Fibroblast of lung (primary cell): ENCODE data around the gene CIDEB. TPM values are rescaled to one million over a fixed set of nuclear protein-coding genes. Genes with fewer than 3 reads are reported as not detected.

Experiments
- DNase-seq, 2 donors: peaks; one replicate each; pipeline versions ENCODE4 v3.0.0 to v3.0.0-alpha.2; 2010; ENCODE audit warnings: low read depth in 2 of 2
- H2AFZ ChIP-seq: 2 replicates; pipeline ENCODE4 v1.5.1; 2012; ENCODE audit warnings: low read length, control low read depth, inconsistent platforms
- H3K27ac ChIP-seq: 2 replicates; pipeline ENCODE4 v1.5.1; 2011; ENCODE audit warnings: low read length, control low read depth; ENCODE audit not compliant: insufficient read depth
- H3K27me3 ChIP-seq: 2 replicates; pipeline ENCODE4 v1.5.1; 2011; ENCODE audit warnings: mild to moderate bottlenecking, low read length; ENCODE audit not compliant: control insufficient read depth, insufficient read depth
- H3K36me3 ChIP-seq: 2 replicates; pipeline ENCODE4 v1.5.1; 2011; ENCODE audit warnings: low read length; ENCODE audit not compliant: control insufficient read depth, insufficient read depth
- H3K4me1 ChIP-seq: 2 replicates; pipeline ENCODE4 v1.5.1; 2011; ENCODE audit warnings: low read length; ENCODE audit not compliant: control insufficient read depth, insufficient read depth; ENCODE audit errors: extremely low read depth
- H3K4me2 ChIP-seq: 2 replicates; pipeline ENCODE4 v1.5.1; 2011; ENCODE audit warnings: low read length, control low read depth; ENCODE audit not compliant: insufficient read depth; ENCODE audit errors: extremely low read depth
- H3K4me3 ChIP-seq, 4 experiments: fragments of 200-600 bp in 1 of 4; sonication (generic) in 1 of 4; replicated peaks in 1 of 4; 2 replicates each; pipeline ENCODE4 v1.5.1; 2011 to 2016; ENCODE audit warnings: low read length in 4 of 4, low read depth in 3 of 4, mild to moderate bottlenecking in 3 of 4, control low read depth in 2 of 4, inconsistent platforms in 1 of 4, mixed read lengths in 1 of 4; ENCODE audit not compliant: insufficient read depth in 1 of 4; ENCODE audit errors: control extremely low read depth in 1 of 4
- H3K79me2 ChIP-seq: 2 replicates; pipeline ENCODE4 v1.5.1; 2012; ENCODE audit warnings: mild to moderate bottlenecking, low read length, inconsistent platforms; ENCODE audit not compliant: control insufficient read depth, insufficient read depth
- H3K9ac ChIP-seq: 2 replicates; pipeline ENCODE4 v1.5.1; 2011; ENCODE audit warnings: mild to moderate bottlenecking, low read length, control low read depth; ENCODE audit not compliant: insufficient read depth
- H3K9me3 ChIP-seq: 2 replicates; pipeline ENCODE4 v1.5.1; 2012; ENCODE audit warnings: low read depth, low read length; ENCODE audit not compliant: control insufficient read depth, insufficient read depth
- H4K20me1 ChIP-seq: 2 replicates; pipeline ENCODE4 v1.5.1; 2011; ENCODE audit warnings: low read length; ENCODE audit not compliant: control insufficient read depth, insufficient read depth; ENCODE audit errors: extremely low read depth
- CTCF ChIP-seq, 2 donors: IDR thresholded peaks in 1 of 2; conservative IDR thresholded peaks in 1 of 2; 1 replicate in 1 of 2; 2 replicates in 1 of 2; pipeline ENCODE4 v1.5.1; 2011 to 2012; ENCODE audit warnings: low read length in 2 of 2, control low read depth in 1 of 2, inconsistent platforms in 1 of 2, low read depth in 1 of 2, mild to moderate bottlenecking in 1 of 2
- EZH2 ChIP-seq: IDR thresholded peaks from 2 replicates; pipeline ENCODE4 v1.5.1; 2012; ENCODE audit warnings: low read length, control low read depth, mild to moderate bottlenecking; ENCODE audit errors: missing control alignments
- polyA plus RNA-seq, 2 donors: library from polyadenylated mRNA; depleted of rRNA in 1 of 2; stranded (reverse) in 1 of 2; unstranded in 1 of 2; fragments of >200 nt; gene quantifications; 2 replicates each; pipeline ENCODE4 v1.2.1, GENCODE V29; 2011 to 2012; ENCODE audit warnings: missing spikeins in 1 of 2
- total RNA-seq: library from RNA; depleted of rRNA; stranded (reverse); fragments of >200 nt; gene quantifications from 2 replicates; pipeline ENCODE4 v1.2.1, GENCODE V29; 2014

CIDEB gene
- total and polyA plus RNA-seq, 2 donors (not counting 1 experiment from before 2014, with no cell fraction given), result 0.33 to 0.42 TPM

GRCh38 chr14:24298892-24299254 is 8.9 kb downstream of the CIDEB start:
- Histone ChIP-seq H3K4me3 (peak overlapping the region; percentile 95 to 99 (median 96)), H3K9me3 (no peaks in the 10 kb centered on the region), H2AFZ (peak overlapping the region; percentile 98), H3K36me3 (peaks cover 20% of the 10 kb centered on the region), H3K4me1 (peaks cover 10% of the 10 kb centered on the region), H3K4me2 (peak overlapping the region; percentile 98), H3K9ac (no peak overlapping the region), H3K79me2 (peaks cover 11% of the 10 kb centered on the region), H3K27ac (peak overlapping the region; percentile 88), H4K20me1 (no peaks in the 10 kb centered on the region), H3K27me3 (no peaks in the 10 kb centered on the region)
- peak; percentile 20 to 82 for DNase-seq
- no peak for TF ChIP-seq CTCF (conservative IDR thresholded peaks at IDR 0.05 in 1 of 2, IDR thresholded peaks at IDR 0.05 in 1 of 2; ENCODE audit: low read depth in 1 of 2, low read length in 2 of 2)
- TF ChIP-seq EZH2, result no peak

GRCh38 chr14:24297190-24297964 is 10.4 kb downstream of the CIDEB start:
- no peak overlapping the region for H3K4me2 ChIP-seq
- no peak overlapping the region for H3K27ac ChIP-seq
- H4K20me1 ChIP-seq, result no peaks in the 10 kb centered on the region
- no peak overlapping the region for H2AFZ ChIP-seq
- H3K4me3 ChIP-seq, result no peak overlapping the region
- peaks cover 16% of the 10 kb centered on the region for H3K36me3 ChIP-seq
- H3K9me3 ChIP-seq, result no peaks in the 10 kb centered on the region
- H3K4me1 ChIP-seq, result peaks cover 10% of the 10 kb centered on the region
- H3K9ac ChIP-seq, result no peak overlapping the region
- peaks cover 11% of the 10 kb centered on the region for H3K79me2 ChIP-seq
- TF ChIP-seq EZH2 (no peak), CTCF (conservative IDR thresholded peaks at IDR 0.05 in 1 of 2, IDR thresholded peaks at IDR 0.05 in 1 of 2; ENCODE audit: low read depth in 1 of 2, low read length in 2 of 2) (peak; percentile 27 to 52)
- DNase-seq, result peak in 1 of 2 donors; percentile 20
- no peaks in the 10 kb centered on the region for H3K27me3 ChIP-seq

GRCh38 chr14:24296341-24297157 is 11.2 kb downstream of the CIDEB start:
- H3K36me3 ChIP-seq, result peaks cover 18% of the 10 kb centered on the region
- TF ChIP-seq CTCF (conservative IDR thresholded peaks at IDR 0.05 in 1 of 2, IDR thresholded peaks at IDR 0.05 in 1 of 2; ENCODE audit: low read depth in 1 of 2, low read length in 2 of 2) (peak; percentile 71 to 82), EZH2 (no peak)
- no peak overlapping the region for H3K4me2 ChIP-seq
- peak overlapping the region; percentile 11 for H2AFZ ChIP-seq
- peaks cover 10% of the 10 kb centered on the region for H3K4me1 ChIP-seq
- H3K27ac ChIP-seq, result peak overlapping the region; percentile 58
- H4K20me1 ChIP-seq, result no peaks in the 10 kb centered on the region
- no peak overlapping the region for H3K9ac ChIP-seq
- H3K4me3 ChIP-seq, result no peak overlapping the region
- H3K79me2 ChIP-seq, result peaks cover 11% of the 10 kb centered on the region
- DNase-seq, result peak; percentile 89 to 92
- H3K27me3 ChIP-seq, result no peaks in the 10 kb centered on the region
- H3K9me3 ChIP-seq, result no peaks in the 10 kb centered on the region
